Effector memory CD4-positive, alpha-beta T cell (primary cell): ENCODE results near the gene ZNF101.

ENCODE experiments used
- DNase-seq, 3 donors: peaks; one replicate each; pipeline ENCODE4 v3.0.0-alpha.2; 2020
- H3K27ac ChIP-seq: 2 replicates; pipeline ENCODE4 v1.7.0; 2013; ENCODE audit warnings: mild to moderate bottlenecking, low read length, moderate library complexity; ENCODE audit not compliant: insufficient read depth, poor library complexity, severe bottlenecking
- H3K27me3 ChIP-seq: replicated peaks from 2 replicates; pipeline ENCODE4 v1.7.0; 2013; ENCODE audit warnings: mild to moderate bottlenecking, low read length; ENCODE audit not compliant: insufficient read depth, control insufficient read depth, poor library complexity, severe bottlenecking
- H3K36me3 ChIP-seq: 2 replicates; pipeline ENCODE4 v1.7.0; 2013; ENCODE audit warnings: mild to moderate bottlenecking, low read length, moderate library complexity; ENCODE audit not compliant: control insufficient read depth, insufficient read depth
- H3K4me1 ChIP-seq: 2 replicates; pipeline ENCODE4 v1.7.0; 2013; ENCODE audit warnings: low read length, mild to moderate bottlenecking; ENCODE audit not compliant: control insufficient read depth, insufficient read depth, poor library complexity, severe bottlenecking
- H3K4me3 ChIP-seq: 2 replicates; pipeline ENCODE4 v1.7.0; 2013; ENCODE audit warnings: low read length, low read depth, mild to moderate bottlenecking; ENCODE audit not compliant: insufficient read depth, poor library complexity, severe bottlenecking
- H3K9me3 ChIP-seq: 2 replicates; pipeline ENCODE4 v1.7.0; 2013; ENCODE audit warnings: mild to moderate bottlenecking, low read length, moderate library complexity; ENCODE audit not compliant: control insufficient read depth

ZNF101 gene

GRCh38 chr19:19637523-19638251, 31.0 kb upstream of the ZNF101 start:
- peaks cover 70% of the 10 kb centered on the region for H3K36me3 ChIP-seq

GRCh38 chr19:19642506-19643157, 26.0 kb upstream of the ZNF101 start:
- Histone ChIP-seq H3K27me3 (no peaks in the 10 kb centered on the region), H3K36me3 (peaks cover 51% of the 10 kb centered on the region), H3K9me3 (no peaks in the 10 kb centered on the region), H3K4me1 (peaks cover 14% of the 10 kb centered on the region), H3K27ac (peak overlapping the region; percentile 93), H3K4me3 (peak overlapping the region; percentile 86)
- DNase-seq, result peak in 2 of 3 donors; percentile 9 to 25

More at GRCh38 chr19:19637523-19638251, 31.0 kb upstream of the ZNF101 start:
- Histone ChIP-seq H3K27me3 (no peaks in the 10 kb centered on the region), H3K9me3 (no peaks in the 10 kb centered on the region), H3K27ac (no peak overlapping the region), H3K4me3 (no peak overlapping the region), H3K4me1 (peaks cover 18% of the 10 kb centered on the region)
- no peak for DNase-seq

- peaks cover 48% of the 10 kb centered on the region for H3K36me3 ChIP-seq
- H3K27ac ChIP-seq, result peak within 1 kb of the TSS; percentile 93
- no peaks in the 10 kb centered on the region for H3K27me3 ChIP-seq
- H3K9me3 ChIP-seq, result no peaks in the 10 kb centered on the region
- peak; percentile 75 to 84 (median 83) for DNase-seq
- peak within 1 kb of the TSS; percentile 86 for H3K4me3 ChIP-seq
- H3K4me1 ChIP-seq, result peaks cover 14% of the 10 kb centered on the region
These were observed 25.2 kb upstream of the ZNF101 start, which contains the start of gene GMIP for GRCh38 chr19:19643158-19644053. Gene GMIP, minus strand, starts transcription at chr19:19643657. Its CDS starts 128 bp downstream, at chr19:19643529.

- peaks cover 46% of the 10 kb centered on the region for H3K36me3 ChIP-seq
- peaks cover 14% of the 10 kb centered on the region for H3K4me1 ChIP-seq
- no peaks in the 10 kb centered on the region for H3K9me3 ChIP-seq
- DNase-seq, result no peak
- H3K27ac ChIP-seq, result peak overlapping the region; percentile 93
- H3K27me3 ChIP-seq, result no peaks in the 10 kb centered on the region
- H3K4me3 ChIP-seq, result peak overlapping the region; percentile 86
These were observed 24.6 kb upstream of the ZNF101 start for GRCh38 chr19:19644054-19644388.

GRCh38 chr19:19645233-19645870, 23.3 kb upstream of the ZNF101 start:
- no peak overlapping the region for H3K4me3 ChIP-seq
- H3K27ac ChIP-seq, result no peak overlapping the region
- DNase-seq, result no peak
- H3K9me3 ChIP-seq, result no peaks in the 10 kb centered on the region
- peaks cover 14% of the 10 kb centered on the region for H3K4me1 ChIP-seq
- no peaks in the 10 kb centered on the region for H3K27me3 ChIP-seq
- H3K36me3 ChIP-seq, result peaks cover 46% of the 10 kb centered on the region

- Histone ChIP-seq H3K9me3 (no peaks in the 10 kb centered on the region), H3K4me1 (peaks cover 9% of the 10 kb centered on the region), H3K27ac (no peak overlapping the region), H3K36me3 (peaks cover 59% of the 10 kb centered on the region), H3K27me3 (no peaks in the 10 kb centered on the region), H3K4me3 (no peak overlapping the region)
- no peak for DNase-seq
These were observed 21.4 kb upstream of the ZNF101 start for GRCh38 chr19:19647037-19647835.

- Histone ChIP-seq H3K4me1 (no peaks in the 10 kb centered on the region), H3K4me3 (no peak overlapping the region), H3K27me3 (no peaks in the 10 kb centered on the region), H3K27ac (no peak overlapping the region), H3K36me3 (peaks cover 78% of the 10 kb centered on the region), H3K9me3 (no peaks in the 10 kb centered on the region)
- DNase-seq, result no peak
These were observed 19.5 kb upstream of the ZNF101 start for GRCh38 chr19:19649155-19649554.

- Histone ChIP-seq H3K9me3 (no peaks in the 10 kb centered on the region), H3K36me3 (peaks cover 82% of the 10 kb centered on the region), H3K4me1 (no peaks in the 10 kb centered on the region), H3K27me3 (no peaks in the 10 kb centered on the region), H3K27ac (no peak overlapping the region), H3K4me3 (no peak overlapping the region)
- DNase-seq, result no peak
These were observed 19.1 kb upstream of the ZNF101 start for GRCh38 chr19:19649580-19649995.

GRCh38 chr19:19650331-19650730, 18.3 kb upstream of the ZNF101 start:
- no peak for DNase-seq
- no peaks in the 10 kb centered on the region for H3K27me3 ChIP-seq
- H3K4me3 ChIP-seq, result no peak overlapping the region
- no peaks in the 10 kb centered on the region for H3K4me1 ChIP-seq
- no peaks in the 10 kb centered on the region for H3K9me3 ChIP-seq
- peak overlapping the region; percentile 11 for H3K27ac ChIP-seq
- H3K36me3 ChIP-seq, result peaks cover 83% of the 10 kb centered on the region
